SK-N-SH (cell line): ENCODE measurements around the gene NIPAL1. TPM values are rescaled to one million over a fixed set of nuclear protein-coding genes. Genes with fewer than 3 reads are reported as not detected.

Experiments
- CTCF ChIA-PET: fragments of 300-600, 350-600 bp; formaldehyde crosslinking; extraction: SDS; loops from one replicate; lab custom pipeline; 2021; lab: Yijun Ruan, JAX
- POLR2A ChIA-PET: fragments of 350-600 bp; sonication (Branson Sonifier 250); formaldehyde crosslinking; extraction: SDS; loops from one replicate; lab custom pipeline; 2020; ENCODE audit warnings: antibody characterized with exemption, inconsistent platforms; lab: Yijun Ruan, JAX
- DNase-seq: peaks from one replicate; pipeline ENCODE4 v3.0.0; 2012
- H2AFZ ChIP-seq: fragments of 200-600 bp; sonication (generic); 2 replicates; pipeline ENCODE4 v1.8.1; 2016; ENCODE audit warnings: antibody characterized with exemption, mild to moderate bottlenecking, low read depth
- H3F3A ChIP-seq: fragments of 200-600 bp; sonication (generic); replicated peaks from 2 replicates; pipeline ENCODE3; 2016; ENCODE audit warnings: antibody characterized with exemption, mild to moderate bottlenecking; ENCODE audit not compliant: insufficient read depth
- H3K27ac ChIP-seq, 2 experiments: fragments of 200-500 bp in 1 of 2; fragments of 200-600 bp in 1 of 2; sonication (Bioruptor generic) in 1 of 2; sonication (generic), shearing (Covaris generic) in 1 of 2; 2 replicates each; pipeline versions ENCODE4 v1.5.1 to v1.6.1; 2014 to 2016; ENCODE audit warnings: low read depth in 2 of 2, inconsistent platforms in 1 of 2, low read length in 1 of 2, mild to moderate bottlenecking in 1 of 2, mixed read lengths in 1 of 2
- H3K27me3 ChIP-seq: fragments of 200-600 bp; sonication (generic), shearing (Covaris generic); 2 replicates; pipeline ENCODE4 v1.6.1; 2016; ENCODE audit warnings: mixed run types; ENCODE audit not compliant: insufficient read depth
- H3K36me3 ChIP-seq, 2 experiments: fragments of 200-500 bp in 1 of 2; fragments of 200-600 bp in 1 of 2; sonication (Bioruptor generic) in 1 of 2; sonication (generic) in 1 of 2; replicated peaks in 1 of 2; 2 replicates each; pipeline versions ENCODE3 to v1.5.1; 2014 to 2016; ENCODE audit warnings: low read length in 1 of 2, mild to moderate bottlenecking in 1 of 2; ENCODE audit not compliant: insufficient read depth in 2 of 2, control insufficient read depth in 1 of 2
- H3K4me1 ChIP-seq, 2 experiments: fragments of 200-500 bp in 1 of 2; fragments of 200-600 bp in 1 of 2; sonication (Bioruptor generic) in 1 of 2; sonication (generic), shearing (Covaris generic) in 1 of 2; 2 replicates each; pipeline versions ENCODE4 v1.5.1 to v1.6.1; 2014 to 2016; ENCODE audit warnings: low read depth in 1 of 2, low read length in 1 of 2, mixed run types in 1 of 2; ENCODE audit not compliant: insufficient read depth in 2 of 2, control insufficient read depth in 1 of 2
- H3K4me2 ChIP-seq: fragments of 200-600 bp; sonication (generic), shearing (Covaris generic); 2 replicates; pipeline ENCODE4 v1.6.1; 2017; ENCODE audit warnings: mixed run types
- H3K4me3 ChIP-seq, 2 experiments: fragments of 200-500 bp in 1 of 2; fragments of 200-600 bp in 1 of 2; sonication (Bioruptor generic) in 1 of 2; sonication (generic), shearing (Covaris generic) in 1 of 2; 2 replicates each; pipeline versions ENCODE4 v1.5.1 to v1.8.1; 2014 to 2016; ENCODE audit warnings: low read depth in 2 of 2, inconsistent platforms in 1 of 2, low read length in 1 of 2, mild to moderate bottlenecking in 1 of 2, mixed read lengths in 1 of 2, moderate library complexity in 1 of 2
- H3K79me2 ChIP-seq: fragments of 200-600 bp; sonication (generic); 2 replicates; pipeline ENCODE4 v1.8.1; 2017; ENCODE audit warnings: mild to moderate bottlenecking; ENCODE audit not compliant: insufficient read depth
- H3K9ac ChIP-seq: fragments of 200-600 bp; sonication (generic); 2 replicates; pipeline ENCODE4 v1.6.1; 2017; ENCODE audit warnings: mixed run types
- H3K9me2 ChIP-seq: fragments of 200-600 bp; sonication (generic); 2 replicates; pipeline ENCODE4 v1.6.1; 2017; ENCODE audit warnings: mixed run types
- H3K9me3 ChIP-seq: fragments of 200-600 bp; sonication (generic); 2 replicates; pipeline ENCODE4 v1.6.1; 2017; ENCODE audit warnings: mixed run types, mild to moderate bottlenecking, moderate library complexity
- H4K20me1 ChIP-seq: fragments of 200-600 bp; sonication (generic); 2 replicates; pipeline ENCODE4 v1.6.1; 2017; ENCODE audit warnings: mild to moderate bottlenecking, mixed run types; ENCODE audit not compliant: insufficient read depth
- EZH2phosphoT487 ChIP-seq: fragments of 200-600 bp; sonication (generic); IDR thresholded peaks from 2 replicates; pipeline ENCODE4 v1.6.1; 2017; ENCODE audit warnings: low read depth, mixed run types, mild to moderate bottlenecking, antibody characterized with exemption, moderate library complexity, borderline replicate concordance
- FOSL2 ChIP-seq: IDR thresholded peaks from 2 replicates; pipeline ENCODE4 v1.4.0; 2012; ENCODE audit warnings: low read depth, mild to moderate bottlenecking, moderate library complexity, borderline replicate concordance
- MEF2A ChIP-seq: IDR thresholded peaks from 2 replicates; pipeline ENCODE4 v1.4.0; 2012; ENCODE audit warnings: low read depth, borderline replicate concordance
- NFIC ChIP-seq: IDR thresholded peaks from 2 replicates; pipeline ENCODE4 v1.4.0; 2012; ENCODE audit warnings: borderline replicate concordance
- NRF1 ChIP-seq: IDR thresholded peaks from 2 replicates; pipeline ENCODE4 v1.6.1; 2012; ENCODE audit warnings: low read depth, mild to moderate bottlenecking, low read length
- RAD21 ChIP-seq: IDR thresholded peaks from 2 replicates; pipeline ENCODE4 v1.6.1; 2012; ENCODE audit warnings: mild to moderate bottlenecking, low read length
- RXRA ChIP-seq: IDR thresholded peaks from 2 replicates; pipeline ENCODE4 v1.4.0; 2012; ENCODE audit warnings: low read depth, mild to moderate bottlenecking, borderline replicate concordance
- USF2 ChIP-seq: fragments of 150-350 bp; IDR thresholded peaks from 2 replicates; pipeline ENCODE4 v1.6.1; 2017; ENCODE audit warnings: antibody characterized with exemption, low read length, low read depth, borderline replicate concordance
- YY1 ChIP-seq: IDR thresholded peaks from 2 replicates; pipeline ENCODE4 v1.4.0; 2012; ENCODE audit warnings: low read depth, mild to moderate bottlenecking
- WGBS: methylation state at CpG from one replicate; pipeline ENCODE4 v1.1.6; 2017; ENCODE audit warnings: low lambda C conversion rate; 5-methylcytosine and 5-hydroxymethylcytosine counted together
- polyA plus RNA-seq, 3 experiments: library from polyadenylated mRNA; depleted of rRNA; stranded (reverse); fragments of >200 nt; gene quantifications; 2 replicates each; pipeline ENCODE4 v1.2.3, GENCODE V29; 2012
- TF ChIP-seq, protein P1 (sequence below): IDR thresholded peaks from 2 replicates; pipeline ENCODE4; 2012
- TF ChIP-seq, protein P2 (sequence below): fragments of 150-350 bp; IDR thresholded peaks from 2 replicates; pipeline ENCODE4 v1.6.1; 2016; ENCODE audit warnings: mild to moderate bottlenecking, low read depth, low read length
- TF ChIP-seq, protein P3 (sequence below): fragments of 200-600 bp; sonication (generic); IDR thresholded peaks from 2 replicates; pipeline ENCODE4 v1.6.1; 2017; ENCODE audit warnings: antibody characterized with exemption, mild to moderate bottlenecking, moderate library complexity
- TF ChIP-seq, protein P4 (sequence below): IDR thresholded peaks from 2 replicates; pipeline ENCODE4 v1.4.0; 2012; ENCODE audit warnings: low read depth

The NIPAL1 gene
- polyA plus RNA-seq, 1 of the 3 experiments (the other 2 are of a cell fraction) = 1.8 TPM

DNA sequence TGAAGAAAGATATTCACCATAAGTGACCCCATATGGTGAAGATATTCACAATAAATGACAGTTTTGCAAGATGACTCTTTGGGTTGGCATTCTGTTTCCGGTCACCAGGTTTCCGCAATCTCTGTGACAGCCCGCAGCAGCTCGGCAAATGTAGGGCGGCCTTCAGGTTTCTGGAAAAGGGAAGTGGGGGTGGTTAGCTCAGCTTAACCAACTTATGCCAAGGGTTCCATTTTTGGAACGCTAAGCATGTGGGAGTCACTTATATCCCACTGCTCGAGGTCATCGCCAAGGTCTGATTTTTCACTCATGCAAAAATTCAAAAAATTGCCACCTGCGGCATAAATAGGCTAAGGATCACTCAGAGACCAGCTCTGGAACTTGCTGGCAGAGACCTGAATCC lies 51.0 kb downstream of the NIPAL1 start:
- WGBS = 82% methylated on average over 9 of the region's 9 CpGs
- Histone ChIP-seq H3K27ac (no peak overlapping the region), H3K36me3 (no peaks in the 10 kb centered on the region), H3K9ac (no peak overlapping the region), H3K79me2 (no peaks in the 10 kb centered on the region), H3K9me2 (no peaks in the 10 kb centered on the region), H3K27me3 (no peaks in the 10 kb centered on the region), H4K20me1 (no peaks in the 10 kb centered on the region), H3F3A (no peaks in the 10 kb centered on the region), H3K9me3 (no peaks in the 10 kb centered on the region), H3K4me3 (no peak overlapping the region), H2AFZ (no peak overlapping the region), H3K4me2 (no peak overlapping the region), H3K4me1 (no peaks in the 10 kb centered on the region)
- POLR2A ChIA-PET = no interaction called here
- no peak for DNase-seq
- CTCF ChIA-PET = no interaction called here
- TF ChIP-seq NFIC = no peak
- no peak for TF ChIP-seq FOSL2
- no peak for TF ChIP-seq EZH2phosphoT487
- no peak for TF ChIP-seq NRF1
- TF ChIP-seq, protein P1, sequence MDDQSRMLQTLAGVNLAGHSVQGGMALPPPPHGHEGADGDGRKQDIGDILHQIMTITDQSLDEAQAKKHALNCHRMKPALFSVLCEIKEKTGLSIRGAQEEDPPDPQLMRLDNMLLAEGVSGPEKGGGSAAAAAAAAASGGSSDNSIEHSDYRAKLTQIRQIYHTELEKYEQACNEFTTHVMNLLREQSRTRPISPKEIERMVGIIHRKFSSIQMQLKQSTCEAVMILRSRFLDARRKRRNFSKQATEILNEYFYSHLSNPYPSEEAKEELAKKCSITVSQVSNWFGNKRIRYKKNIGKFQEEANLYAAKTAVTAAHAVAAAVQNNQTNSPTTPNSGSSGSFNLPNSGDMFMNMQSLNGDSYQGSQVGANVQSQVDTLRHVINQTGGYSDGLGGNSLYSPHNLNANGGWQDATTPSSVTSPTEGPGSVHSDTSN = no peak
- TF ChIP-seq, protein P2, sequence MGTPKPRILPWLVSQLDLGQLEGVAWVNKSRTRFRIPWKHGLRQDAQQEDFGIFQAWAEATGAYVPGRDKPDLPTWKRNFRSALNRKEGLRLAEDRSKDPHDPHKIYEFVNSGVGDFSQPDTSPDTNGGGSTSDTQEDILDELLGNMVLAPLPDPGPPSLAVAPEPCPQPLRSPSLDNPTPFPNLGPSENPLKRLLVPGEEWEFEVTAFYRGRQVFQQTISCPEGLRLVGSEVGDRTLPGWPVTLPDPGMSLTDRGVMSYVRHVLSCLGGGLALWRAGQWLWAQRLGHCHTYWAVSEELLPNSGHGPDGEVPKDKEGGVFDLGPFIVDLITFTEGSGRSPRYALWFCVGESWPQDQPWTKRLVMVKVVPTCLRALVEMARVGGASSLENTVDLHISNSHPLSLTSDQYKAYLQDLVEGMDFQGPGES = no peak
- TF ChIP-seq, protein P3, sequence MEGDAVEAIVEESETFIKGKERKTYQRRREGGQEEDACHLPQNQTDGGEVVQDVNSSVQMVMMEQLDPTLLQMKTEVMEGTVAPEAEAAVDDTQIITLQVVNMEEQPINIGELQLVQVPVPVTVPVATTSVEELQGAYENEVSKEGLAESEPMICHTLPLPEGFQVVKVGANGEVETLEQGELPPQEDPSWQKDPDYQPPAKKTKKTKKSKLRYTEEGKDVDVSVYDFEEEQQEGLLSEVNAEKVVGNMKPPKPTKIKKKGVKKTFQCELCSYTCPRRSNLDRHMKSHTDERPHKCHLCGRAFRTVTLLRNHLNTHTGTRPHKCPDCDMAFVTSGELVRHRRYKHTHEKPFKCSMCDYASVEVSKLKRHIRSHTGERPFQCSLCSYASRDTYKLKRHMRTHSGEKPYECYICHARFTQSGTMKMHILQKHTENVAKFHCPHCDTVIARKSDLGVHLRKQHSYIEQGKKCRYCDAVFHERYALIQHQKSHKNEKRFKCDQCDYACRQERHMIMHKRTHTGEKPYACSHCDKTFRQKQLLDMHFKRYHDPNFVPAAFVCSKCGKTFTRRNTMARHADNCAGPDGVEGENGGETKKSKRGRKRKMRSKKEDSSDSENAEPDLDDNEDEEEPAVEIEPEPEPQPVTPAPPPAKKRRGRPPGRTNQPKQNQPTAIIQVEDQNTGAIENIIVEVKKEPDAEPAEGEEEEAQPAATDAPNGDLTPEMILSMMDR = no peak

- Histone ChIP-seq H3K9ac (no peak overlapping the region), H3K27me3 (no peaks in the 10 kb centered on the region), H3K9me3 (no peaks in the 10 kb centered on the region), H3K36me3 (no peaks in the 10 kb centered on the region), H3K4me1 (no peaks in the 10 kb centered on the region), H3K4me3 (no peak overlapping the region), H2AFZ (no peak overlapping the region), H3F3A (no peaks in the 10 kb centered on the region), H3K9me2 (no peaks in the 10 kb centered on the region), H3K4me2 (no peak overlapping the region), H3K27ac (no peak overlapping the region), H3K79me2 (no peaks in the 10 kb centered on the region), H4K20me1 (no peaks in the 10 kb centered on the region)
- 29% methylated on average over 2 of the region's 2 CpGs for WGBS
- no peak for DNase-seq
- ChIA-PET CTCF (interaction anchor here (1.0 kb wide), 1 partner anchor 20 kb away, joined by 4 read pairs; no protein-coding TSS in a partner anchor), POLR2A (no interaction called here)
- no peak for TF ChIP-seq RAD21
- TF ChIP-seq, protein P4, sequence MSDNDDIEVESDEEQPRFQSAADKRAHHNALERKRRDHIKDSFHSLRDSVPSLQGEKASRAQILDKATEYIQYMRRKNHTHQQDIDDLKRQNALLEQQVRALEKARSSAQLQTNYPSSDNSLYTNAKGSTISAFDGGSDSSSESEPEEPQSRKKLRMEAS = no peak
- TF ChIP-seq NFIC = no peak
- TF ChIP-seq MEF2A = no peak
- TF ChIP-seq RXRA = no peak
- TF ChIP-seq EZH2phosphoT487 = no peak
- no peak for TF ChIP-seq YY1
- TF ChIP-seq USF2 = no peak
Measured at GRCh38 chr4:48068182-48068581, 51.6 kb downstream of the NIPAL1 start.
